Hindlimb muscle (tissue), 1 donor: Measurements from ENCODE around the gene ITLN1. TPM values are rescaled to one million over a fixed set of nuclear protein-coding genes. Genes with fewer than 3 reads are reported as not detected.

Experiments
- polyA plus RNA-seq: library from polyadenylated mRNA; unstranded; fragments of 120-200 nt; gene quantifications from one replicate; pipeline ENCODE4 v1.2.1, GENCODE V29; 2013; ENCODE audit not compliant: insufficient read length

Gene ITLN1
- polyA plus RNA-seq, 1 donor = not detected

Other genes with a start within 250 kb of the ITLN1 start
- gene SLAMF1, start 238.1 kb downstream of the ITLN1 start, polyA plus RNA-seq = not detected
- 2.1 TPM for gene CD48, start 173.4 kb downstream of the ITLN1 start, polyA plus RNA-seq
- 0.71 TPM for gene SLAMF7, start 145.9 kb downstream of the ITLN1 start, polyA plus RNA-seq
- 0.34 TPM for gene LY9, start 89.0 kb downstream of the ITLN1 start, polyA plus RNA-seq
- gene CD244, start 22.3 kb downstream of the ITLN1 start, polyA plus RNA-seq = 0.14 TPM
- gene ITLN2, start 69.6 kb upstream of the ITLN1 start, polyA plus RNA-seq = not detected
- gene F11R, start 136.0 kb upstream of the ITLN1 start, polyA plus RNA-seq = 12.4 TPM
- gene TSTD1, start 153.8 kb upstream of the ITLN1 start, polyA plus RNA-seq = 30.0 TPM
- 34.8 TPM for gene USF1, start 160.8 kb upstream of the ITLN1 start, polyA plus RNA-seq
- 4.7 TPM for gene ARHGAP30, start 184.7 kb upstream of the ITLN1 start, polyA plus RNA-seq
- gene NECTIN4, start 204.4 kb upstream of the ITLN1 start, polyA plus RNA-seq = 0.43 TPM
- 0.86 TPM for gene KLHDC9, start 213.2 kb upstream of the ITLN1 start, polyA plus RNA-seq
- 66.3 TPM for gene PFDN2, start 232.9 kb upstream of the ITLN1 start, polyA plus RNA-seq
- 30.9 TPM for gene NIT1, start 232.9 kb upstream of the ITLN1 start, polyA plus RNA-seq
- 43.2 TPM for gene DEDD, start 247.5 kb upstream of the ITLN1 start, polyA plus RNA-seq